Thyroid gland (tissue), 4 donors: ENCODE results near the gene PPEF1. TPM values are rescaled to one million over a fixed set of nuclear protein-coding genes. Genes with fewer than 3 reads are reported as not detected.

Experiments used
- DNase-seq, 2 donors: peaks; one replicate each; pipeline ENCODE4 v3.0.0-alpha.2; 2019
- H3K27ac ChIP-seq, 3 donors: fragments of 200-600 bp; sonication (generic); 1 replicate in 2 of 3; 2 replicates in 1 of 3; pipeline ENCODE4 v1.5.1; 2016 to 2019; ENCODE audit warnings: mild to moderate bottlenecking in 1 of 3, moderate library complexity in 1 of 3
- H3K27me3 ChIP-seq: fragments of 200-600 bp; sonication (generic); one replicate; pipeline ENCODE4 v1.5.1; 2019
- H3K36me3 ChIP-seq, 2 donors: fragments of 200-600 bp; sonication (generic); one replicate each; pipeline ENCODE4 v1.5.1; 2016 to 2019
- H3K4me1 ChIP-seq, 2 donors: fragments of 200-600 bp; sonication (generic); one replicate each; pipeline ENCODE4 v1.5.1; 2017 to 2019
- H3K4me3 ChIP-seq, 3 donors: fragments of 200-600 bp; sonication (generic); replicated peaks in 1 of 3; 1 replicate in 2 of 3; 2 replicates in 1 of 3; pipeline ENCODE4 v1.5.1; 2016; ENCODE audit warnings: mild to moderate bottlenecking in 1 of 3
- H3K9me3 ChIP-seq: fragments of 200-600 bp; sonication (generic); one replicate; pipeline ENCODE4 v1.5.1; 2017
- CTCF ChIP-seq, 6 experiments: fragments of 200-600 bp in 3 of 6; fragments of 450-650 bp in 3 of 6; sonication (generic) in 3 of 6; IDR thresholded peaks; one replicate each; pipeline ENCODE4 v1.5.1; 2016 to 2019; ENCODE audit warnings: antibody characterized with exemption in 6 of 6, mild to moderate bottlenecking in 2 of 6, inconsistent platforms in 1 of 6, moderate library complexity in 1 of 6
- POLR2A ChIP-seq, 2 donors: fragments of 450-650 bp; IDR thresholded peaks; one replicate each; pipeline ENCODE4 v1.6.1; 2017; ENCODE audit warnings: antibody characterized with exemption in 2 of 2, mild to moderate bottlenecking in 2 of 2, moderate library complexity in 1 of 2
- WGBS, 2 donors: methylation state at CpG; one replicate each; pipeline ENCODE4 v1.1.5; 2017; 5-methylcytosine and 5-hydroxymethylcytosine counted together
- intact Hi-C: fragments of 100-400 bp; cut with DNase I; formaldehyde crosslinking; loops from one replicate; pipeline ENCODE4 v1.15.1; 2023
- total RNA-seq, 4 donors: library from RNA; depleted of rRNA; stranded (reverse); fragments of >200 nt; gene quantifications; one replicate each; pipeline ENCODE4 v1.2.3, GENCODE V29; 2016

PPEF1 gene
- total RNA-seq, 4 donors from 2014 or later = 0.22 to 2.0 TPM; not detected in 2

GRCh38 chrX:18797141-18797540, 89.7 kb downstream of the PPEF1 start:
- no peaks in the 10 kb centered on the region for H3K36me3 ChIP-seq
- H3K4me3 ChIP-seq = no peak overlapping the region
- H3K27ac ChIP-seq = no peak overlapping the region
- H3K9me3 ChIP-seq = no peaks in the 10 kb centered on the region
- TF ChIP-seq POLR2A (IDR thresholded peaks at IDR 0.05) = no peak
- TF ChIP-seq CTCF (IDR thresholded peaks at IDR 0.05) = no peak
- WGBS, 2 donors = 84 to 92% methylated on average over 2 of the region's 2 CpGs
- no peaks in the 10 kb centered on the region for H3K27me3 ChIP-seq
- no peaks in the 10 kb centered on the region for H3K4me1 ChIP-seq
- DNase-seq = no peak
- intact Hi-C loops = no loop called here

- DNase-seq = no peak
- H3K4me1 ChIP-seq = no peaks in the 10 kb centered on the region
- TF ChIP-seq POLR2A (IDR thresholded peaks at IDR 0.05) (no peak), CTCF (IDR thresholded peaks at IDR 0.05) (no peak)
- WGBS, 2 donors = 83% methylated on average over 2 of the region's 2 CpGs
- H3K4me3 ChIP-seq = no peak overlapping the region
- H3K27ac ChIP-seq = no peak overlapping the region
- H3K36me3 ChIP-seq = no peaks in the 10 kb centered on the region
- no peaks in the 10 kb centered on the region for H3K27me3 ChIP-seq
- intact Hi-C loops = no loop called here
- H3K9me3 ChIP-seq = no peaks in the 10 kb centered on the region
These were observed 92.5 kb downstream of the PPEF1 start for GRCh38 chrX:18799911-18800310.

GRCh38 chrX:18809641-18810040, 102.2 kb downstream of the PPEF1 start:
- Histone ChIP-seq H3K4me1 (no peaks in the 10 kb centered on the region), H3K27ac (no peak overlapping the region), H3K36me3 (no peaks in the 10 kb centered on the region), H3K9me3 (no peaks in the 10 kb centered on the region), H3K4me3 (no peak overlapping the region), H3K27me3 (no peaks in the 10 kb centered on the region)
- intact Hi-C loops = no loop called here
- TF ChIP-seq POLR2A (IDR thresholded peaks at IDR 0.05) = no peak
- no peak for TF ChIP-seq CTCF (IDR thresholded peaks at IDR 0.05)
- DNase-seq = no peak

- Histone ChIP-seq H3K9me3 (no peaks in the 10 kb centered on the region), H3K4me3 (no peak overlapping the region), H3K27ac (no peak overlapping the region), H3K36me3 (no peaks in the 10 kb centered on the region), H3K4me1 (no peaks in the 10 kb centered on the region), H3K27me3 (no peaks in the 10 kb centered on the region)
- intact Hi-C loops = no loop called here
- WGBS, 2 donors = 79 to 84% methylated on average over 2 of the region's 2 CpGs
- TF ChIP-seq CTCF (IDR thresholded peaks at IDR 0.05) = no peak
- no peak for TF ChIP-seq POLR2A (IDR thresholded peaks at IDR 0.05)
- no peak for DNase-seq
These were observed 103.0 kb downstream of the PPEF1 start for GRCh38 chrX:18810416-18810815.

- TF ChIP-seq POLR2A (IDR thresholded peaks at IDR 0.05) (no peak), CTCF (IDR thresholded peaks at IDR 0.05) (no peak)
- Histone ChIP-seq H3K9me3 (no peaks in the 10 kb centered on the region), H3K36me3 (no peaks in the 10 kb centered on the region), H3K27ac (no peak overlapping the region), H3K27me3 (no peaks in the 10 kb centered on the region), H3K4me1 (no peaks in the 10 kb centered on the region), H3K4me3 (no peak overlapping the region)
- intact Hi-C loops = no loop called here
- 78 to 92% methylated on average over 2 of the region's 2 CpGs for WGBS, 2 donors
- no peak for DNase-seq
These were observed 117.9 kb downstream of the PPEF1 start for GRCh38 chrX:18825375-18825774.
